ENCODE results near the gene HAGHL. TPM values are rescaled to one million over a fixed set of nuclear protein-coding genes. Genes with fewer than 3 reads are reported as not detected.

Gene HAGHL
- total RNA-seq, 2 experiments from 2014 or later, result 8.9 to 9.1 TPM

- ChIA-PET CTCF (no interaction called here), POLR2A (interaction anchor here (0.8 kb wide), 1 partner anchor 13 kb away, joined by 3 read pairs; no protein-coding TSS in a partner anchor)
- Mint-ChIP-seq H3K36me3 (ENCODE audit: low read depth) (no peaks in the 10 kb centered on the region), H3K4me1 (no peaks in the 10 kb centered on the region), H3K27ac (no peak overlapping the region), H3K9me3 (no peaks in the 10 kb centered on the region), H3K27me3 (no peaks in the 10 kb centered on the region), H3K4me3 (no peak overlapping the region)
- DNase-seq, result no peak
Observed at GRCh38 chr16:762595-763268, 35.8 kb downstream of the HAGHL start.

GRCh38 chr16:763369-764183 is 36.7 kb downstream of the HAGHL start:
- no peaks in the 10 kb centered on the region for H3K9me3 Mint-ChIP-seq
- H3K4me3 Mint-ChIP-seq, result no peak overlapping the region
- DNase-seq, result no peak
- ChIA-PET CTCF (no interaction called here), POLR2A (no interaction called here)
- H3K36me3 Mint-ChIP-seq (ENCODE audit: low read depth), result no peaks in the 10 kb centered on the region
- no peaks in the 10 kb centered on the region for H3K4me1 Mint-ChIP-seq
- no peak overlapping the region for H3K27ac Mint-ChIP-seq
- no peaks in the 10 kb centered on the region for H3K27me3 Mint-ChIP-seq

GRCh38 chr16:764184-764750 is 37.4 kb downstream of the HAGHL start:
- Mint-ChIP-seq H3K27ac (no peak overlapping the region), H3K27me3 (no peaks in the 10 kb centered on the region)
- CTCF ChIA-PET, result no interaction called here

GRCh38 chr16:764848-765487 is 38.1 kb downstream of the HAGHL start:
- no peak overlapping the region for H3K27ac Mint-ChIP-seq
- ChIA-PET POLR2A (no interaction called here), CTCF (no interaction called here)
- no peaks in the 10 kb centered on the region for H3K9me3 Mint-ChIP-seq
- DNase-seq, result no peak
- H3K4me3 Mint-ChIP-seq, result no peak overlapping the region
- no peaks in the 10 kb centered on the region for H3K36me3 Mint-ChIP-seq (ENCODE audit: low read depth)
- H3K4me1 Mint-ChIP-seq, result no peaks in the 10 kb centered on the region
- H3K27me3 Mint-ChIP-seq, result no peaks in the 10 kb centered on the region

More at GRCh38 chr16:764184-764750, 37.4 kb downstream of the HAGHL start:
- H3K4me1 Mint-ChIP-seq, result no peaks in the 10 kb centered on the region
- no peaks in the 10 kb centered on the region for H3K9me3 Mint-ChIP-seq
- DNase-seq, result no peak
- POLR2A ChIA-PET, result no interaction called here
- no peaks in the 10 kb centered on the region for H3K36me3 Mint-ChIP-seq (ENCODE audit: low read depth)
- no peak overlapping the region for H3K4me3 Mint-ChIP-seq

- no peak for DNase-seq
- Mint-ChIP-seq H3K9me3 (no peaks in the 10 kb centered on the region), H3K27ac (no peak overlapping the region), H3K36me3 (ENCODE audit: low read depth) (no peaks in the 10 kb centered on the region), H3K4me1 (no peaks in the 10 kb centered on the region), H3K4me3 (no peak overlapping the region), H3K27me3 (no peaks in the 10 kb centered on the region)
- POLR2A ChIA-PET, result interaction anchor here (0.7 kb wide), 1 partner anchor 13 kb away, joined by 3 read pairs; no protein-coding TSS in a partner anchor
- CTCF ChIA-PET, result interaction anchor here (1.5 kb wide), 1 partner anchor 25 kb away, joined by 3 read pairs; the partner anchor contains the start of gene CIAO3
Observed at GRCh38 chr16:765488-765865, 38.6 kb downstream of the HAGHL start.

GRCh38 chr16:766008-766819 is 39.3 kb downstream of the HAGHL start:
- Mint-ChIP-seq H3K27me3 (no peaks in the 10 kb centered on the region), H3K9me3 (no peaks in the 10 kb centered on the region), H3K4me3 (no peak overlapping the region), H3K36me3 (ENCODE audit: low read depth) (no peaks in the 10 kb centered on the region), H3K27ac (no peak overlapping the region), H3K4me1 (no peaks in the 10 kb centered on the region)
- no peak for DNase-seq
- POLR2A ChIA-PET, result interaction anchor here (0.7 kb wide), 1 partner anchor 12 kb away, joined by 3 read pairs; no protein-coding TSS in a partner anchor
- CTCF ChIA-PET, result interaction anchor here (1.5 kb wide), 1 partner anchor 26 kb away, joined by 3 read pairs; the partner anchor contains the start of gene CIAO3

- no peak for DNase-seq
- Mint-ChIP-seq H3K4me3 (no peak overlapping the region), H3K9me3 (no peaks in the 10 kb centered on the region), H3K27ac (no peak overlapping the region), H3K27me3 (no peaks in the 10 kb centered on the region), H3K4me1 (no peaks in the 10 kb centered on the region), H3K36me3 (ENCODE audit: low read depth) (no peaks in the 10 kb centered on the region)
- ChIA-PET POLR2A (no interaction called here), CTCF (interaction anchor here (1.5 kb wide), 1 partner anchor 27 kb away, joined by 3 read pairs; the partner anchor contains the start of gene CIAO3)
Observed at GRCh38 chr16:766820-767640, 40.1 kb downstream of the HAGHL start.

- Mint-ChIP-seq H3K27ac (no peak overlapping the region), H3K36me3 (ENCODE audit: low read depth) (no peaks in the 10 kb centered on the region), H3K4me3 (no peak overlapping the region), H3K9me3 (no peaks in the 10 kb centered on the region), H3K4me1 (no peaks in the 10 kb centered on the region), H3K27me3 (no peaks in the 10 kb centered on the region)
- ChIA-PET POLR2A (no interaction called here), CTCF (no interaction called here)
- DNase-seq, result no peak
Observed at GRCh38 chr16:767743-768235, 40.9 kb downstream of the HAGHL start.

GRCh38 chr16:768428-768827 is 41.5 kb downstream of the HAGHL start:
- ChIA-PET CTCF (no interaction called here), POLR2A (no interaction called here)
- Mint-ChIP-seq H3K36me3 (ENCODE audit: low read depth) (no peaks in the 10 kb centered on the region), H3K9me3 (no peaks in the 10 kb centered on the region), H3K27me3 (no peaks in the 10 kb centered on the region), H3K27ac (no peak overlapping the region), H3K4me1 (no peaks in the 10 kb centered on the region), H3K4me3 (no peak overlapping the region)
- no peak for DNase-seq

- no peak for DNase-seq
- H3K4me3 Mint-ChIP-seq, result no peak overlapping the region
- CTCF ChIA-PET, result no interaction called here
Observed at GRCh38 chr16:769184-769784, 42.4 kb downstream of the HAGHL start.

GRCh38 chr16:769934-770333 is 43.0 kb downstream of the HAGHL start:
- no peak overlapping the region for H3K4me3 Mint-ChIP-seq
- no peaks in the 10 kb centered on the region for H3K4me1 Mint-ChIP-seq
- H3K27ac Mint-ChIP-seq, result no peak overlapping the region
- ChIA-PET CTCF (no interaction called here), POLR2A (no interaction called here)
- no peaks in the 10 kb centered on the region for H3K27me3 Mint-ChIP-seq
- no peak for DNase-seq
- no peaks in the 10 kb centered on the region for H3K9me3 Mint-ChIP-seq
- no peaks in the 10 kb centered on the region for H3K36me3 Mint-ChIP-seq (ENCODE audit: low read depth)

More at GRCh38 chr16:769184-769784, 42.4 kb downstream of the HAGHL start:
- Mint-ChIP-seq H3K36me3 (ENCODE audit: low read depth) (no peaks in the 10 kb centered on the region), H3K27ac (no peak overlapping the region), H3K4me1 (no peaks in the 10 kb centered on the region), H3K9me3 (no peaks in the 10 kb centered on the region), H3K27me3 (no peaks in the 10 kb centered on the region)
- POLR2A ChIA-PET, result interaction anchor here (0.6 kb wide), 1 partner anchor 26 kb away, joined by 3 read pairs; no protein-coding TSS in a partner anchor

All from activated CD4-positive, alpha-beta memory T cell treated with anti-CD3 and anti-CD28 coated beads, Interleukin-2, amount 10 ng/mL, durations not matched to agents 7 days and 5 days (primary cell).